GM18909 (cell line): ENCODE measurements around the gene TSPO.

Experiments
- ATAC-seq: cut with Tn5 transposase; IDR thresholded peaks from one replicate; pipeline ENCODE4 v1.9.1; 2021; ENCODE audit warnings: mild to moderate bottlenecking; ENCODE audit not compliant: unreplicated experiment, poor library complexity

The TSPO gene

GRCh38 chr22:43157874-43158546, 6.7 kb downstream of the TSPO start:
- no peak for ATAC-seq

- no peak for ATAC-seq
These were observed 7.6 kb downstream of the TSPO start for GRCh38 chr22:43158778-43159483.

DNA sequence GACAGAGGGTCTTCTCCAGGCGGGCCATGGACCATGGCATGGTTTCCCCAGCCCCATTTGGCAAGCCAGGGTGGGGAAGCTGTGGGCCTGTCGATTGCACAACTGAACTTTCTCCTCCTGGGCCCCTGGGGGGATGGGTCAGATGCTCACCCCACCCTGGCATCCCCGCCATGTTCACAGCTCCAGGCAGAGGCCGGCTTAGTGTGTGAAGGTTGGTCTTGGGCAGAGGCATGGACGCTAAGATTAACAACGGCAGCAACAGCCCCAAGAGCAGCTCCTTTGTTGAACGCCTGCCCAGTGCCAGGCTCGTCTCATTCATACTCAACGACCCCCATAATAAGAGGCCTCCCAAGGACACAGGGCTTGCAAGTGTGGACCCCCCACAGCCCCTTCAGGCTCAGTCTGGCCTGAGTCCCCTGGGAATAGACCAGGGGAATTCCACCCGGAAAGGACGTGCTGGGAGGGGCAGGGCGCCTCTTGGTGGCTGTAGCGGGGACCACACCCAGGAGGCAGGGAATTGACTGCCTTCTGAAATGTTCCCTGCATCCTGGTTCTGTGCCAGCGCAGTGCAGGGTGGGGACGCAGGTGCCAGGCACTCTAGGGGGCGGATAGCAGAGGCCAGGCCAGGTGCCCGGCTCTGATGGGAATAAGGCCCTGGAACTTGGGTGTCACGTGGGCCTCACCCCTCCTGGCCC, 8.3 kb downstream of the TSPO start:
- no peak for ATAC-seq

- no peak for ATAC-seq
These were observed 9.3 kb downstream of the TSPO start for GRCh38 chr22:43160497-43161126.

DNA sequence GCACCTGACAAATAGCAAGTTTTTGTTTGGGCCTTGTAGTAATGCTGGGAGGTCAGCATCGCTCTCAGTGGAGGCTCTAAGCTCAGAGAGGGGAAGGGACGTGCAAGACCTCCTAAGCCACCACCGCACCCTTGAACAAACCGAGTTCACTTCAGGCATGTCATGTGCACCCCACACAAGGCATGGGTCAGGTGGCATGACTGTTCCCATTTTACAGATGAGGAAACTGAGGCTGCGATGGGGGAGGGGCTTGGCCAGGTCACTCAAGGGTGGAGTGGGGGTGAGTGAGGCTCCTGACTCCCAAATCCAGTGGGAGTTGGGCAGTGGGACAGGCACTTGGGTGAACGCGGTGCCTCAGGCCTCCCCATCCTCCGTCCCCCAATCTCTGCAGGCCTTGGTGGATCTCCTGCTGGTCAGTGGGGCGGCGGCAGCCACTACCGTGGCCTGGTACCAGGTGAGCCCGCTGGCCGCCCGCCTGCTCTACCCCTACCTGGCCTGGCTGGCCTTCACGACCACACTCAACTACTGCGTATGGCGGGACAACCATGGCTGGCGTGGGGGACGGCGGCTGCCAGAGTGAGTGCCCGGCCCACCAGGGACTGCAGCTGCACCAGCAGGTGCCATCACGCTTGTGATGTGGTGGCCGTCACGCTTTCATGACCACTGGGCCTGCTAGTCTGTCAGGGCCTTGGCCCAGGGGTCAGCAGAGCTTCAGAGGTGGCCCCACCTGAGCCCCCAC, 11.2 kb downstream of the TSPO start:
- ATAC-seq: no peak

DNA sequence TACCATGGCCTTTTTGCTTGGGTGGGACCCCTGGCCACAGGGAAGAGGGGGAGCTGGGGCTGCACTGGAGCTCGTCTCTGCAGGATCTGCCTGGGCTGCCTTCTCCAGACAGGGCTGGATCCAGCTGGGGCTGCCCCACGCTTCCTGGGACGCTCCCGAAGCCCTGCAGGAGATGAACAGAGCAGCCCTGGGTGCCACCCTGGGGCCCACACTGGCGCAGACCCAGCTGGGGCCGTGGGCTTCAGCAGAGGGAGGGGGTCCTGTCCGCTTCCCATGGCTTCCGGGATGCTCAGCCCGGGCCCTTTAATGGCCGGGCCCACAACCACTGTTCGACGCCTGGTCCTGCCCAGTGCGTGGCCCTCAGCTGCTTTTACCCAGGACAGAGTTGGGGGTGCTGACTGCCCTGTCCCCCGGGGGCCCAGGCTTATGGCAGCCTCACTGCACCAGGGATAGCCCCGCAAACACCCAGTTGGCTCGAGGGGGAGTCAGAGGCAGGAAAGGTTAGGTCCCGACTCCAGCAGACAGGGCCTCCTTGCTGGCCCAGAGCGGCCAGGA, 12.0 kb downstream of the TSPO start:
- no peak for ATAC-seq

DNA sequence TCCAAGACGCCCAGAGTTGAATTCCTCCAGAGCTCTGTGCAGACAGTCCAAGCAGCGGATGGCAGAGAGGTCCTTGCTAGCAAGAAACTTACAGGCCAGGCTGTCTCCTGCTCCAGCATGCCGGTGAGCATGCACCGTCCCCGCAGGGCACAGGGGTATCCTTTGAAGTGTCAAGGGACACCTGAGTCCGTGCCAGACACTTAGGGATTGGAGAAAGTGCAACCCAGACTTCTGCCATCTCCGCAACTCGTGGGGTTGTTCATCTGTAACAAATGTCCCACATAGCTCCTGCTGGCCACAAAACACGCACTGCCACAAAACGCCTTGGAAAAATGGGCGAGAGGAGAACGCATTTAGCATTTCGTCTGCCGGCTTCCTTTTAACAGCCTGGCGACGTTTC, 13.3 kb downstream of the TSPO start:
- no peak for ATAC-seq

DNA sequence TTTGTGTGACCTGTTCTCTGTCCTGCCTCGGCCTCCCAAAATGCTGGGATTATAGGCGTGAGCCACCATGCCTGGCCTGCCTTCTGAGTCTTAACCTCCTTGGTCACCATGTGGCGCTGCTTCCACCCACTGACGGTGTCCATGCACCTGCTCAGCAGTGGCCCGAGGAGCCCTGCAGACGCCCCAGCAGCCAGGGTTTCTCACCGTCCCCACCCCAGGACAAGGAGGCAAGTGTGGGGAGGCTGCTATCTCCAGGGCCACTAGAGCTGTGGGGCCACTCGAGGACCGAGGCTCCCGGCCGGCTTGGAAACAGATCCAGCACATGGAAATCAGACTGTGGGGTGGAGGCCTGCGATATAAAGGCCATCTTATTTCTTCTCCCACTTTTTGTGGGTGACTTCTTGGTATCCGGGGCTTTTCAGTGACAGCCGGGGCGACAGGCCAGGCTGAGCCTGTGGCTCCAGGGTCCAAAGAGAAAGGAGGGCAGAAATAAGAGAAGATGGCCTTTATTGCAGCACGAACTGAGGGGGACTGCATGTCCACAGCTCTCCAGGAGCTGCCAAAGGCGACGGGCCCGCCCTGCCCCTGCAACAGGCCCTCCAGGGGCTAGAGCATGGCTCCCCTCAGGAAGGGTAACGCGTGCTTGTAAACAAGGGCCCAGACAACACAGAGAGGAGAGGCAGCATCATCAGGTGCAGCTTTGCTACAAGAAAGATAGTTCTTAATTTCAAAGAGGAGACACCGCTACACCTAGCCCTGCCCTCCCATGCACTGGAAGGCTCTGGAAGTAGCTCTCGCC, 15.0 kb downstream of the TSPO start:
- no peak for ATAC-seq

DNA sequence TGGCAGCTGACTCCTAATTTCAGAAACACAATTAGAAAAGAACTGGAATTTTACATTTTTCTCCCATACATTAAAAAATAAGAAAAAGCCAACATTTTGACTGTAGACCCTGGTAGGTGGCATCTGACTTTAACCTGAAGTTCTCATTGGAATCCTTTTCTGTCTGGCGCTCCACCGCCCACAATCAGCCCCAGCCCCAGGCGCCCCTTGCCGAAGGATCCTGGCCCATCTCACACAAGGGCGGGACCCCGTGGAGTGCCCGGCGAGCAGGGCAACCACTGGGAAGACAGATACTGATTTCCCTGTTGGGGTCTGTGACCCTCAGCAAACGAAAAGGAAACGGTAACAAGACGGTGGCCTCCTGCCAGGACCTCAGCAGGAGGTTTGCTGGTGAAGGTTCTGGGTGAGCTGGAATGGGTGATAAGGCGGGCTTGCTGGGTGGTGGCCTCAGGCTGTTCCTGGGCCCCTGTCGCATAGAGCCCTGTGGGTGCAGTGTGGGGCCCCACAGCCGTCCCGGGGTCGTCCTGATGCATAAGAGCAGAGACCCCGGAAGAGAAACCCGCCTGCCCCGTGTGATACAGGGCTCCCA, 15.7 kb downstream of the TSPO start:
- ATAC-seq: no peak

DNA sequence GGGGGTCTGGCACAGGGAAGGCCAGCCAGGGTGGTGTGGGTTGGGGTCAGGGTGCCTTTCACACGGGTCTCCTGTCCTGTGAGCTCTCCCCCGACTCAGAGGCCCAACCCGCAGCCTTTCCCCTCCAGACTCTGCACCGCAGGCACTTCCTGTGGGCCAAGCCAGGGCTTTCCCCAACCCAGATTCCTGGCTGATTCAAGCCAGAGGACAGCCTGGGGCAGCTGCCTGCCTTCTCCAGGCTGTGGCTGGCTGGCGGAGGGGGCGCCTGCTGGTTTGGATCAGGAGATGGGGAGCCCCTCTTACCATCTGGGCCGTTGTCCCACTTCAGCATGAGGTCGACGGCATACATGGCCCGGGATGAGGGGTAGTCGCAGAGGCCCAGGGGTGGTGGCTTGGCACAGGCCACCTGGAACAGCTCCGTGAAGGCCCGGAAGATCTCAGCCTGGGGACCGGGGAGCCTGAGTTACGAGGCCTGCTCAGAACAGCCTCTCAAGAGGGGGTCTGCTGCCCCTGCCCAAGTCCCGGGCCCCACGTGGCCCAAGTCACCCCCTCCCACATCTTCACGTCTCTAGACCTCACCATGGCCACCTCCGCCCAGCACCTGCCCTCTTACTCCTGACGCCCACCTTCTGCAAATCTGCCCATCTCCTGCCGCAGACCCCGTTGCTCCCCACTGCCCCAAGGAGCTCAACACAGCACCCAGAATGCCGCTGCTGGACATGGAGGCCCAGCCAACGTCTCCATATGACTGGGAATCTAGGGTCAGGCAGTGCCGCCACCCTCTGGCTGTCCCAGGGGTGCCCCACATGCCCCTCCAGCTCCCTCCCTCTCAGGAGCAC, 17.3 kb downstream of the TSPO start:
- ATAC-seq: no peak

DNA sequence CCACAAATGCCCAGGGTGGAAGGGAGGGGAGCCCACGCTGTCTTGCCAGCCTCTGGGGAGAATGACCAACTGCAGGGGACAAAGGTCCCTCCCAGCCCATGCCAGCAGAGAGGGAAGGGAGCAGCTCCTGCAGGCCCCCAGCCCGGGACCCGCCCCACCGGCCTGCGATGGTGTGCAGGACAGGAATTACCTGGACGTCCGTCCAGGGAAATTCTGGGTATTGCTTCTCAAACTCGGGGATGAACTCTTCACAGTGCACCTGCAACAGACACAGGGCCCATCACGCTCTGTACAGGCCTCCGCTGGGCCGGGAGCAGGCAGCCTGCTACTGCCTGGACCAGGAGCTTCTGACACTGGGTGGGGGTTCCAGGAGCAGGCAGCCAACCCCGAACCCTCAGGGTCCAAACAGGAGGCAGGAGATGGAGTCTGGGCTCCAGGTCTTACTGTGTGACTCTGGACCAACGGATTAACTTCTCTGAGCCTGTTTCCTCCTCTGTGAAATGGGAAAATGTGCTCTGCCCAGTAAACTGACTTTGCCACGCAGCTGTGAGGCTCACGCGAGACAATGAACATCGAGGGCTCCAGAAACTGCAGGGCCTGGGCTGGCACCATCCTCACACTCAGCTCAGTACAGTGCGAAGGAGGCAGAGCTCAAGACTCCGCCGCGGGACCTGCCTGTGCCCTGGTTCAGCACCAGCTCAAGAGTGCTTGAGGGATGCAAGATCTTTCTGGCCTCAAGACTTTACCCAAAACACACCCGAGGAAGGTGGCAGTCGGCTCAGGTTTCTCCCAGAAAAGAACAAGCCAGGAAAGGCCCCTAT, 18.2 kb downstream of the TSPO start:
- no peak for ATAC-seq

- no peak for ATAC-seq
These were observed 18.7 kb downstream of the TSPO start for GRCh38 chr22:43170131-43170480.

- no peak for ATAC-seq
These were observed 19.7 kb downstream of the TSPO start for GRCh38 chr22:43171019-43171491.

- ATAC-seq: no peak
These were observed 20.2 kb downstream of the TSPO start for GRCh38 chr22:43171607-43172006.

DNA sequence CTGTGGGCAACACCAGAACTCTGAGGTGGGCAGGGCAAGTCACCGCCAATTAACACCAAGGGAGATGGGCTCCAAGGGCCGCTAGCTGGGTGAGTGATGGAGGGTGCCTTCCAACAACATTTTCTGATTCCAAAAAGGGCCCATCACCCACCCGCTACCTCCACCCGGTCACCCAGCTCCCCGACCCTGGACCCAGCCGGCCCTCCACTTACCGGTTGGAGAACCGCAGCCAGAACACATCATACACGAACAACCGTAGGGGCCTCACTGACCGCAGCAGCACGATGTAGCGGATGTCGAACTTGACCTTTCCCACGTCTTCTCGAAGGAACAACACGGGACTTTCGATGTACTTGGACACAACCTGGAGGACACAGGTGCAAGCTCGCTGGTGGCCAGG, 20.8 kb downstream of the TSPO start:
- ATAC-seq: no peak

DNA sequence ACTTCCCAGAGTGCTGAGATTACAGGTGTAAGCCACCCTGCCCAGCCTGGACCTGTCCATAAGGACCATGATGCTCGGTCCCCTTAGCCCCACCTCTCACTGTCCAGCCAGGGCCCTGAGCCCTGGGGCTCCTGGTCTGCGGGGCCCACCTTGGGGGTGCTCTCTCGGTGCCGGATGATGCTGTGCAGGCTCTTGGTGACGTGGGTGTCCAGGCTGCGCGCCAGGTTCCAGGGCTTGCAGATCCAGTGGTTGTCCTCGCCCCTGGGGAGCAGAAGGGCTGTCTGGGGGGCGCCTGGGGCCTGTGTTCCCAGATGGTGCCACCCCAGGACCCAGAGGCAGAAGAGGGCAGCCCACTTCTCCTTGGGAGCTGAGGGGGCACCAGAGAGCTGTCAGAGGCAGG, 22.2 kb downstream of the TSPO start:
- ATAC-seq: no peak

- ATAC-seq: no peak
These were observed 22.8 kb downstream of the TSPO start for GRCh38 chr22:43173976-43174720.
